Measurements from ENCODE around the gene TSSK6. TPM values are rescaled to one million over a fixed set of nuclear protein-coding genes. Genes with fewer than 3 reads are reported as not detected.

Gene TSSK6
- total RNA-seq, 1 experiment from 2014 or later: 3.1 TPM

DNA sequence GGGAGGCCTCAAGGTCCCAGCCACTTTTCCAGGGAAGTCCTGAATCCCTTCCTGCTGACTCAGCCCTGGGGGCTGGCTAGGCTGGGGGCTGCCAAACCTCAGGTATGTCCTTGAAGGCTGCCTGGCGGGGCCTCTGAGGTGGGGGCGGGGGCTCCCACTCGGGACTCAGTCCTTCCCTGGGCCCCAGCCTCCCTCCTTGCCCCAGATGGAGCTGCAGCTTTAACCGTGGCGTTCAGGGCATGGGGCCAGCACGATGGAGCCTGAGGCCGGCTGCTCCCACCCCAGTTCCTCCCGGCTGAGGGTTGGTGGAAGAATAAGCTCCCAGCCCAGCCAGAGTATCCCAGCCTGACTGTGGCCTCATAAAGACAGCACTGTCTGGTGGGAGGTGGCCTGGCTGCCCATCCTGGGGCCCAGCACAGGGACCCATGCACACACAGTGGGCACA is 35.2 kb upstream of the TSSK6 start:
- intact Hi-C loops (cut with micrococcal nuclease; ENCODE audit: unreplicated experiment): loop anchor here (10.0 kb wide), 1 partner anchor 54 kb away; no protein-coding TSS in a partner anchor
- no peak overlapping the region for H3K27ac Mint-ChIP-seq (ENCODE audit: unreplicated experiment)
- H3K4me3 Mint-ChIP-seq (ENCODE audit: low read depth, unreplicated experiment): no peak overlapping the region
- CTCF ChIA-PET: no interaction called here
- H3K4me1 Mint-ChIP-seq (ENCODE audit: low read depth, unreplicated experiment): no peaks in the 10 kb centered on the region
- peaks cover 14% of the 10 kb centered on the region for H3K27me3 Mint-ChIP-seq (ENCODE audit: unreplicated experiment)
- TF ChIP-seq, protein P1, sequence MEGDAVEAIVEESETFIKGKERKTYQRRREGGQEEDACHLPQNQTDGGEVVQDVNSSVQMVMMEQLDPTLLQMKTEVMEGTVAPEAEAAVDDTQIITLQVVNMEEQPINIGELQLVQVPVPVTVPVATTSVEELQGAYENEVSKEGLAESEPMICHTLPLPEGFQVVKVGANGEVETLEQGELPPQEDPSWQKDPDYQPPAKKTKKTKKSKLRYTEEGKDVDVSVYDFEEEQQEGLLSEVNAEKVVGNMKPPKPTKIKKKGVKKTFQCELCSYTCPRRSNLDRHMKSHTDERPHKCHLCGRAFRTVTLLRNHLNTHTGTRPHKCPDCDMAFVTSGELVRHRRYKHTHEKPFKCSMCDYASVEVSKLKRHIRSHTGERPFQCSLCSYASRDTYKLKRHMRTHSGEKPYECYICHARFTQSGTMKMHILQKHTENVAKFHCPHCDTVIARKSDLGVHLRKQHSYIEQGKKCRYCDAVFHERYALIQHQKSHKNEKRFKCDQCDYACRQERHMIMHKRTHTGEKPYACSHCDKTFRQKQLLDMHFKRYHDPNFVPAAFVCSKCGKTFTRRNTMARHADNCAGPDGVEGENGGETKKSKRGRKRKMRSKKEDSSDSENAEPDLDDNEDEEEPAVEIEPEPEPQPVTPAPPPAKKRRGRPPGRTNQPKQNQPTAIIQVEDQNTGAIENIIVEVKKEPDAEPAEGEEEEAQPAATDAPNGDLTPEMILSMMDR (IDR thresholded peaks at IDR 0.05; ENCODE audit: unreplicated experiment): no peak
- DNase-seq: no peak
- no peaks in the 10 kb centered on the region for H3K9me3 Mint-ChIP-seq (ENCODE audit: low read depth, unreplicated experiment)
- H3K36me3 Mint-ChIP-seq (ENCODE audit: insufficient read depth, unreplicated experiment): peaks cover 4% of the 10 kb centered on the region
- BruUV-seq (replicated peaks): no TSS peak

DNA sequence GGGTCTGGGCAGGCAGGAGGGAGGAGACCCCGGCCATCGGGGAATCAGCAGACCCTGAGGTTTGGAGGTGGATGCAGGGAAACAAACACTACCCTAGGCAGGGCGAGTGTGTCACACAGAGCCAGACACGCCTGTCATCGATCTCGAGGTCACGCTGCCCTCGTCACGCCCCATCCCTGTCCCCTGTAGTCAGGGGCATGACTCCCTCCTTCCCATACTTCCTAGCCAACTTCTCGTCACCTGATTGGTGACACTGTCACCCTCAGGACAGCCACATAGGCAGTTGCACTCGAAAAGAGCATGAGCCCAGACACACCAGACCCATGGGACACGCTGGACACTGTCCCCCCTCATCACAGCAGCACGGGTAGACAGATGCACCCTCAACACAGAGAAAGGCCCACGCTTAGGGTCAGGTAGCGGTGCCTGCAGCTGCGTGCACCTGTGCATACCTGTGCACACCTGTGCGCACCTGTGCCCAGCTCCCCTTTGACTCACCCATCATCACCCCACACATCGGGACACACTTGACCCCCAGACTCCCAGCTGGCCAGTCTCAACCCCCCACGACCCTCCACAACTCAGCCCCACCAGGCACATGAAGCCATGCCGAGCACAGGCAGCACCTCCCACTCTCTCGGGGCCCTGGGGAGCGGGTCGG is 34.6 kb upstream of the TSSK6 start:
- CTCF ChIA-PET: no interaction called here
- Mint-ChIP-seq H3K27me3 (ENCODE audit: unreplicated experiment) (peaks cover 14% of the 10 kb centered on the region), H3K4me3 (ENCODE audit: low read depth, unreplicated experiment) (no peak overlapping the region), H3K4me1 (ENCODE audit: low read depth, unreplicated experiment) (no peaks in the 10 kb centered on the region), H3K36me3 (ENCODE audit: insufficient read depth, unreplicated experiment) (peaks cover 4% of the 10 kb centered on the region), H3K9me3 (ENCODE audit: low read depth, unreplicated experiment) (no peaks in the 10 kb centered on the region), H3K27ac (ENCODE audit: unreplicated experiment) (no peak overlapping the region)
- BruUV-seq (replicated peaks): no TSS peak
- TF ChIP-seq, protein P1 (IDR thresholded peaks at IDR 0.05; ENCODE audit: unreplicated experiment): no peak
- no peak for DNase-seq
- intact Hi-C loops (cut with micrococcal nuclease; ENCODE audit: unreplicated experiment): loop anchor here (10.0 kb wide), 1 partner anchor 55 kb away; no protein-coding TSS in a partner anchor

DNA sequence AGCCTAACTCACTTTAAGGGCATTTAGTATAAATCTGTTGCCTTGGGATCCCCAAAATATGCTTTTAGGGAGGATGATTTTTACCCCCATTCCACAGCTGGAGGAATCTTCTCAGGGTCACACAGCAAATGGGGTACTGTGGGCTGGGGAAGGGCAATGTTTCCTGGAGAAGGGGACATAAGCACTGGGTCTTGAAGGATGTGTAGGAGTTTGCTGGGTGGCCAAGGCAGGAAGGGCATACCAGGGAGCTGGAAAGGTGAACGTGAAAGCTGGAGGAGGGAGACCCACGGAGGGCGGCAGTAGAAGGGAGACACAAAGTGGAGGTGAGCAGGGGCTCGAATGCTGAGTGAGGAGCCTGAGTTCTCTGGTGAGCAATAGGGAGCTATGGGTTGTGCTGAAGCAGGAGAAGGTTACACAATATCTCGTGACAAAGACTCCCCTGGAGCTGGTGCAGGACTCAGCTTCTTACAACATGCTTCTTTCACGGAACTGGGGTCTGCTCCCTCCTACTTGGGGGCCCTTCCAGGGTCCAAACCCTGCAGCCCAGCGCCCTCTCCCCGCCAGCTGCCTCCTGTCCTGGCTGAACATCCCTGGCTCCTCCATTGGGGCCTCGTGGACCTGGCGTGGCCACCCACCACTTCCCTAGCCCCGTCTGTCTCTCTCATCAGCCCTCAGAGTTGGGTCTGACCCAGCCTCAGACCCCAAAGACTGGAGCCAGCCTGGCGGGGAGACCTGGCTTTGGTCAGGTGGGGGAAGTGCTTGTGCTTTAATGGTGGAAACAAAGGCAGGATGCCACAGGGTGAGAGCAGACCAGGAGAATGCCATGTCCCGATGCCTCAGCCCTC is 33.8 kb upstream of the TSSK6 start:
- Mint-ChIP-seq H3K4me3 (ENCODE audit: low read depth, unreplicated experiment) (no peak overlapping the region), H3K9me3 (ENCODE audit: low read depth, unreplicated experiment) (no peaks in the 10 kb centered on the region), H3K4me1 (ENCODE audit: low read depth, unreplicated experiment) (no peaks in the 10 kb centered on the region), H3K27me3 (ENCODE audit: unreplicated experiment) (peaks cover 14% of the 10 kb centered on the region), H3K36me3 (ENCODE audit: insufficient read depth, unreplicated experiment) (peaks cover 4% of the 10 kb centered on the region), H3K27ac (ENCODE audit: unreplicated experiment) (no peak overlapping the region)
- intact Hi-C loops (cut with micrococcal nuclease; ENCODE audit: unreplicated experiment): no loop called here
- BruUV-seq (replicated peaks): no TSS peak
- CTCF ChIA-PET: interaction anchor here (0.9 kb wide), 1 partner anchor 17 kb away, joined by 4 read pairs; no protein-coding TSS in a partner anchor
- DNase-seq: no peak
- TF ChIP-seq, protein P1 (IDR thresholded peaks at IDR 0.05; ENCODE audit: unreplicated experiment): no peak

DNA sequence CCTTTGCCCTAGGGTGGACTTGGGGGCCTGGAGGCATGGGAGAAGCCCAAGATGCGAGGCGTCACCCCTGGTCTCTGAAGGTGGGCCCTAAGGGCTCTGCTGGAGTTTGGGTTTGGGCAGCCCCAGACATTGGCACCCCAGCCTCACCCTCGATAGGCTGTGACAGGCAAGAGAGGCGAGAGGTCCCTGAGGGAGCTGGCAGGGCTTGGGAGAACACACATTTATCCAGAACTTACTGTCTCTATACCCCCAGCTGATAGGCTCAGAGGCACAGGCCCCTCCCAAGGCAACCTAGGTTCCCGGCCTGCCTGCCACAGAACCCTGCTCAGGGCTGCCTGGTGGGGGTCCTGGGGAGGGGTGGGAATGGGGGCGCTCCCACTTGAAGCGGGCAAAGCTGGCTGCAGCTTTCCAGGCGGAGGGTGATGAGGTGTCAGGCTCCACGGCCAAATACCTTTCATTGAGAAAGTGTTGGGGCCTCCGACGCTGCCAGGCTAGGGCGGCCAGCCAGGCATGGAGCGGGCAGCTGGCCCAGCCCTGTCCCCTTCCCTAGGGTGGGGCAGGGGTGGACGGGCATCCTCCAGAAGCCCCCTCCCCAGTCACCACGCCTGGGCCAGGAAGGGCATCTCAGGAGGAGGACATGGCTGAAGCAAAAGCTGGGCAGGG is 32.5 kb upstream of the TSSK6 start:
- Mint-ChIP-seq H3K9me3 (ENCODE audit: low read depth, unreplicated experiment) (no peaks in the 10 kb centered on the region), H3K36me3 (ENCODE audit: insufficient read depth, unreplicated experiment) (peaks cover 4% of the 10 kb centered on the region), H3K4me1 (ENCODE audit: low read depth, unreplicated experiment) (no peaks in the 10 kb centered on the region), H3K27ac (ENCODE audit: unreplicated experiment) (no peak overlapping the region), H3K27me3 (ENCODE audit: unreplicated experiment) (peaks cover 14% of the 10 kb centered on the region), H3K4me3 (ENCODE audit: low read depth, unreplicated experiment) (no peak overlapping the region)
- TF ChIP-seq, protein P1 (IDR thresholded peaks at IDR 0.05; ENCODE audit: unreplicated experiment): no peak
- intact Hi-C loops (cut with micrococcal nuclease; ENCODE audit: unreplicated experiment): no loop called here
- DNase-seq: no peak
- no TSS peak for BruUV-seq (replicated peaks)
- CTCF ChIA-PET: interaction anchor here (0.5 to 0.6 kb wide), 3 partner anchors 11 to 868 kb away, joined by 7 to 12 read pairs (median 8); no protein-coding TSS in a partner anchor
